Measurements from ENCODE around the gene ZNF25.
"Not testable (repeated sequence)": the region's sequence is repeated elsewhere in the genome, so short reads cannot be mapped to it uniquely, and the experiment has no call there.

Gene ZNF25

GRCh38 chr10:37948210-37948609, 28.2 kb downstream of the ZNF25 start:
- in situ Hi-C loops (cut with MboI; ENCODE audit: low sequenced_read_pairs): no loop called here

- in situ Hi-C loops (cut with MboI; ENCODE audit: low sequenced_read_pairs): no loop called here
Measured at GRCh38 chr10:37947526-37947925, 28.9 kb downstream of the ZNF25 start.

- in situ Hi-C loops (cut with MboI; ENCODE audit: low sequenced_read_pairs): no loop called here
Measured at GRCh38 chr10:37937864-37938263, 38.6 kb downstream of the ZNF25 start.

GRCh38 chr10:37934791-37935190, 41.7 kb downstream of the ZNF25 start:
- in situ Hi-C loops (cut with MboI; ENCODE audit: low sequenced_read_pairs): no loop called here

- in situ Hi-C loops (cut with MboI; ENCODE audit: low sequenced_read_pairs): no loop called here
Measured at GRCh38 chr10:37930423-37930822, 46.0 kb downstream of the ZNF25 start.

- in situ Hi-C loops (cut with MboI; ENCODE audit: low sequenced_read_pairs): not testable (repeated sequence)
Measured at GRCh38 chr10:37908165-37908564, 68.3 kb downstream of the ZNF25 start.

- in situ Hi-C loops (cut with MboI; ENCODE audit: low sequenced_read_pairs): no loop called here
Measured at GRCh38 chr10:37906382-37906781, 70.1 kb downstream of the ZNF25 start.
